Smooth muscle cell (in vitro differentiated cells): ENCODE data around the gene STX18. TPM values are rescaled to one million over a fixed set of nuclear protein-coding genes. Genes with fewer than 3 reads are reported as not detected.
A peak's percentile ranks its signal among the peaks of the same experiment; 100 is the strongest.

Experiments used
- DNase-seq: peaks from one replicate; lab custom pipeline; 2025; ENCODE audit not compliant: unreplicated experiment; lab: John Stamatoyannopoulos, UW
- H2AFZ ChIP-seq: fragments of 200-600 bp; sonication (generic); 2 replicates; pipeline ENCODE4 v1.6.0; 2016; ENCODE audit warnings: antibody characterized with exemption, low read depth, mild to moderate bottlenecking
- H3F3A ChIP-seq: fragments of 200-600 bp; sonication (generic); 2 replicates; pipeline ENCODE4 v1.6.0; 2017; ENCODE audit warnings: antibody characterized with exemption, low read depth
- H3K27ac ChIP-seq: fragments of 200-600 bp; sonication (generic); 2 replicates; pipeline ENCODE4 v1.5.1; 2016; ENCODE audit warnings: low read depth, mild to moderate bottlenecking
- H3K27me3 ChIP-seq: fragments of 200-600 bp; sonication (generic); 2 replicates; pipeline ENCODE4 v1.6.1; 2016; ENCODE audit warnings: low read depth, mild to moderate bottlenecking
- H3K36me3 ChIP-seq: fragments of 200-600 bp; sonication (generic); 2 replicates; pipeline ENCODE4 v1.5.1; 2016; ENCODE audit warnings: low read depth
- H3K4me1 ChIP-seq: fragments of 200-600 bp; sonication (generic); 2 replicates; pipeline ENCODE4 v1.5.1; 2016; ENCODE audit warnings: low read depth
- H3K4me2 ChIP-seq: fragments of 200-600 bp; sonication (generic); 2 replicates; pipeline ENCODE4 v1.6.0; 2016; ENCODE audit warnings: mild to moderate bottlenecking
- H3K4me3 ChIP-seq: fragments of 200-600 bp; sonication (generic); 2 replicates; pipeline ENCODE4 v1.5.1; 2016; ENCODE audit warnings: mild to moderate bottlenecking
- H3K79me2 ChIP-seq: fragments of 200-600 bp; sonication (generic); 2 replicates; pipeline ENCODE4 v1.6.0; 2016; ENCODE audit warnings: low read depth, mild to moderate bottlenecking
- H3K9ac ChIP-seq: fragments of 200-600 bp; sonication (generic); 2 replicates; pipeline ENCODE4 v1.6.0; 2016; ENCODE audit warnings: low read depth
- H3K9me3 ChIP-seq: fragments of 200-600 bp; sonication (generic); replicated peaks from 2 replicates; pipeline ENCODE4 v1.5.1; 2016; ENCODE audit warnings: low read depth
- H4K20me1 ChIP-seq: fragments of 200-600 bp; sonication (generic); 2 replicates; pipeline ENCODE4 v1.6.0; 2016; ENCODE audit warnings: low read depth
- WGBS: methylation state at CpG from one replicate; pipeline ENCODE4 v1.1.7; 2016; ENCODE audit warnings: low lambda C conversion rate; 5-methylcytosine and 5-hydroxymethylcytosine counted together
- polyA plus RNA-seq: library from polyadenylated mRNA; unstranded; fragments of >200 nt; fragmentation: Nextera tagmentation; extraction: Ambion mirVana; gene quantifications from 2 replicates; pipeline ENCODE4 v1.2.1, GENCODE V29; 2016
- total RNA-seq: library from RNA; depleted of rRNA; stranded (reverse); fragments of >200 nt; gene quantifications from 2 replicates; pipeline ENCODE4 v1.2.3, GENCODE V29; 2014
- TF ChIP-seq, protein P1 (sequence below): fragments of 200-600 bp; sonication (generic); IDR thresholded peaks from 2 replicates; pipeline ENCODE4 v1.5.1; 2017; ENCODE audit warnings: borderline replicate concordance, mild to moderate bottlenecking, antibody characterized with exemption; ENCODE audit not compliant: insufficient read depth, poor library complexity, severe bottlenecking

STX18 gene
- total and polyA plus RNA-seq, 2 experiments from 2014 or later = 17.7 to 23.3 TPM

DNA sequence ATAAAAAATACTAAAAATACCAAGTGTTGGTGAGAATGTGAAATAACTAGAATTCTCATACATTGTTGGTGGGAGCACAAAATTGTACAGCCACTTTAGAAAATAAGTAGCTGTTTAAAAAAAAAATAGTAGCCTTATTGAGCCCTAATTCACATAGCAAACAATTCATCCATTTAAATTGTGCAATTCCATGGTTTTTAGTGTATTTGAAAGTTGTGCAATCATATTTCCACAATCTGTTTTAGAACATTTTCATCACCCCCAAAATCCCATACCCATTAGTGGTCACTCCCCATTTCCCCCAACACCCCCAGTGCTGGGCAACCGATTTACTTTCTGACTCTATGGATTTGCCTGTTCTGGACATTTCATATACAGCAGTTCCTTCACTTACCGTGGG lies 37.1 kb downstream of the STX18 start:
- peaks cover 31% of the 10 kb centered on the region for H3K79me2 ChIP-seq
- H3K4me1 ChIP-seq = peaks cover 10% of the 10 kb centered on the region
- peaks cover 87% of the 10 kb centered on the region for H4K20me1 ChIP-seq
- H3K36me3 ChIP-seq = no peaks in the 10 kb centered on the region
- no peak overlapping the region for H2AFZ ChIP-seq
- H3K27ac ChIP-seq = no peak overlapping the region
- no peak overlapping the region for H3K4me3 ChIP-seq
- TF ChIP-seq, protein P1, sequence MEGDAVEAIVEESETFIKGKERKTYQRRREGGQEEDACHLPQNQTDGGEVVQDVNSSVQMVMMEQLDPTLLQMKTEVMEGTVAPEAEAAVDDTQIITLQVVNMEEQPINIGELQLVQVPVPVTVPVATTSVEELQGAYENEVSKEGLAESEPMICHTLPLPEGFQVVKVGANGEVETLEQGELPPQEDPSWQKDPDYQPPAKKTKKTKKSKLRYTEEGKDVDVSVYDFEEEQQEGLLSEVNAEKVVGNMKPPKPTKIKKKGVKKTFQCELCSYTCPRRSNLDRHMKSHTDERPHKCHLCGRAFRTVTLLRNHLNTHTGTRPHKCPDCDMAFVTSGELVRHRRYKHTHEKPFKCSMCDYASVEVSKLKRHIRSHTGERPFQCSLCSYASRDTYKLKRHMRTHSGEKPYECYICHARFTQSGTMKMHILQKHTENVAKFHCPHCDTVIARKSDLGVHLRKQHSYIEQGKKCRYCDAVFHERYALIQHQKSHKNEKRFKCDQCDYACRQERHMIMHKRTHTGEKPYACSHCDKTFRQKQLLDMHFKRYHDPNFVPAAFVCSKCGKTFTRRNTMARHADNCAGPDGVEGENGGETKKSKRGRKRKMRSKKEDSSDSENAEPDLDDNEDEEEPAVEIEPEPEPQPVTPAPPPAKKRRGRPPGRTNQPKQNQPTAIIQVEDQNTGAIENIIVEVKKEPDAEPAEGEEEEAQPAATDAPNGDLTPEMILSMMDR = no peak
- 98% methylated on average over 2 of the region's 2 CpGs for WGBS
- no peak overlapping the region for H3K9ac ChIP-seq
- DNase-seq = no peak
- H3K4me2 ChIP-seq = no peak overlapping the region
- H3F3A ChIP-seq = peaks cover 8% of the 10 kb centered on the region
- H3K27me3 ChIP-seq = no peaks in the 10 kb centered on the region
- no peaks in the 10 kb centered on the region for H3K9me3 ChIP-seq

DNA sequence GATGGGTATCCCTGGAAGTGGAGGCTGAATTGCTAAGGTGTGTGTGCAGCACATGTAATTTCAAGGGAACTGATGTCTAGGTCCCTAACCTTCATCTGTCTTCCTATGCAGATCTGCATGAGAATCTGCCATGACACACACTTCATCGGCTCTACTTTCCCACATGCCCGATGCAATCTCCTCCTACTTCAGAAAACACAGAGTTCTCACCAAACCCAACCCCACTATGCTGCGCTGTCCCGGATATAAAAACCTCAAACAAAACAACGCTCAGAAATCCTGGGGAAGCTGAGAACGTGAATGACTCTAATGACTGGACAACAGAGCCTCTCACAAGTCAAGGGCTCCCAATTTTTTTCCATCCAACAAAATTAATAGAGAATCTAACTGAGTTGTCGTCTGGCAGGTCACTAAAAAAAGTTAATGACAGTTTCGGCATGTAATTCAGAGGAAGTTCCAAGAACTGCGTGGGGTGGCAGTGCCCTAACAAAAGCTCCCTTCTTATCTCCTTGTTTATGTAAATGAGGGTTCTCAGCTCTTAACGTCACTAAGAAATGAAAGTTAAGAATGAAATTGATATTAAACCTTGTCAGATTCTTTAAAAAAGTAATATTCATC lies 39.0 kb downstream of the STX18 start:
- H4K20me1 ChIP-seq = peaks cover 90% of the 10 kb centered on the region
- H3K9ac ChIP-seq = peak overlapping the region; percentile 46
- H3K4me3 ChIP-seq = peak overlapping the region; percentile 43
- TF ChIP-seq, protein P1 = no peak
- H3F3A ChIP-seq = peaks cover 8% of the 10 kb centered on the region
- no peak overlapping the region for H2AFZ ChIP-seq
- peak overlapping the region; percentile 33 for H3K27ac ChIP-seq
- peaks cover 10% of the 10 kb centered on the region for H3K4me1 ChIP-seq
- H3K79me2 ChIP-seq = peaks cover 28% of the 10 kb centered on the region
- 16% methylated on average over 10 of the region's 10 CpGs for WGBS
- DNase-seq = no peak
- no peaks in the 10 kb centered on the region for H3K27me3 ChIP-seq
- no peaks in the 10 kb centered on the region for H3K36me3 ChIP-seq
- no peaks in the 10 kb centered on the region for H3K9me3 ChIP-seq
- H3K4me2 ChIP-seq = peak overlapping the region; percentile 82

DNA sequence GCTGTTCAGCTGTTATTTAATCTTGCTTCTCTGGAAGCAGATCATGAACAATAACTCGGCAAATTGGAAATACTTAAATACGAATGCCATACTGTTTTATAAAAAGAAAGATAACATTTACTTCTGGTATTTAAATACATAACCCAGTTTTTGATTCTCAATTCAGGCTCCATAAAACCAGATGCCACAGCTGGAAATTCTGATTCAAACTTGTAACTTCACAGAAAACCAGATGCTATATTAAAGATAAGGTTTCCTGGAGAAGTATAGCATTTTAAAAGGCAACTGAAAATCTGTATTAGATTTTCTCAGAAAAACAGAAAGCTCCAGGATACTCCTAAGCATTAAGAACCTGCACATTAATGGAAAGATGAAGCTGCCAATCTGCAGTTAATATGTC lies 40.2 kb downstream of the STX18 start:
- no peak for DNase-seq
- H3K79me2 ChIP-seq = peaks cover 28% of the 10 kb centered on the region
- H2AFZ ChIP-seq = no peak overlapping the region
- H3K4me2 ChIP-seq = peak overlapping the region; percentile 10
- no peaks in the 10 kb centered on the region for H3K27me3 ChIP-seq
- peak overlapping the region; percentile 33 for H3K27ac ChIP-seq
- H3F3A ChIP-seq = peaks cover 8% of the 10 kb centered on the region
- no peaks in the 10 kb centered on the region for H3K9me3 ChIP-seq
- WGBS = 60% methylated on average over 2 of the region's 2 CpGs
- no peak overlapping the region for H3K9ac ChIP-seq
- H3K36me3 ChIP-seq = no peaks in the 10 kb centered on the region
- no peak overlapping the region for H3K4me3 ChIP-seq
- TF ChIP-seq, protein P1 = no peak
- H4K20me1 ChIP-seq = peaks cover 90% of the 10 kb centered on the region
- peaks cover 10% of the 10 kb centered on the region for H3K4me1 ChIP-seq

DNA sequence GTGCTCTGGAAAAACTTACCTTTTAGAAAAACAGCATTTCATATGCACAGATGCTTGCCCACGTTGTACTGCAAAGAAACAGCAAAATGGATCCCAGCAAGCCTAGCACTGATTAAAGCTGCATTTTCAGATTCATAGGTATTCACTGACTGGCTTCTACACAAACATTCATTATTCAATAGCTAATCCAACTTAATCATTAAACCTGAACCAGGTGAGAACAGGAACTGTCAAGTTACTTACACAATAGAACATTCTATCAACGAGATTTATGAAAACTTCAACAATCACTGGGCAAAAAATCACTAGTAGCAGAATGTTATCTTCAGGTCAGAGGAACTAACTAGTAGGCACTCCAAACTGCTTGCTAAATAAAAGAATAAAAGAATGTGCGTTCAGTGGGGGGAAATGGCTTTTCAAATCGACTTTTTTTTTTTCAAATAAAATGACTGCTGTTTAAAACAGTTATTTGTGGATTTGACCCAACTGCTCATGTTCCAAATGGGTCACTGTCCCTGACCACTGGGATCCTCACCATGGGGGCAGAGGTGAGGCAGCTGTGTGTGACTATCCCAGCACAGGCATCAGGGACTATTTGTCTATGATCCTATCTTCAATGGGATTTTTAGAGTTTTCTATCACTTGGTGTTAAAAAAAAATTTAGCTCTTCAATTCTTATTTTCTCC lies 42.3 kb downstream of the STX18 start:
- TF ChIP-seq, protein P1 = no peak
- no peaks in the 10 kb centered on the region for H3K9me3 ChIP-seq
- H3K27me3 ChIP-seq = no peaks in the 10 kb centered on the region
- no peak overlapping the region for H2AFZ ChIP-seq
- H3K4me2 ChIP-seq = no peak overlapping the region
- 96% methylated on average over 4 of the region's 4 CpGs for WGBS
- peaks cover 10% of the 10 kb centered on the region for H3K4me1 ChIP-seq
- no peak for DNase-seq
- H3K79me2 ChIP-seq = peaks cover 25% of the 10 kb centered on the region
- no peak overlapping the region for H3K27ac ChIP-seq
- H3F3A ChIP-seq = peaks cover 8% of the 10 kb centered on the region
- H4K20me1 ChIP-seq = peaks cover 97% of the 10 kb centered on the region
- H3K4me3 ChIP-seq = no peak overlapping the region
- no peaks in the 10 kb centered on the region for H3K36me3 ChIP-seq
- H3K9ac ChIP-seq = no peak overlapping the region
